Colonic mucosa (tissue), 4 donors: ENCODE data around the gene TXLNA. TPM values are rescaled to one million over a fixed set of nuclear protein-coding genes. Genes with fewer than 3 reads are reported as not detected.

Experiments used
- DNase-seq: peaks from one replicate; pipeline ENCODE4 v3.0.0-alpha.2; 2020
- H3K27ac ChIP-seq: fragments of 200-600 bp; one replicate; pipeline ENCODE4 v1.8.0; 2021
- H3K27me3 ChIP-seq: fragments of 200-600 bp; one replicate; pipeline ENCODE4 v1.8.0; 2021
- H3K36me3 ChIP-seq: fragments of 200-600 bp; one replicate; pipeline ENCODE4 v1.8.0; 2021
- H3K4me1 ChIP-seq: fragments of 200-600 bp; one replicate; pipeline ENCODE4 v1.8.0; 2021; ENCODE audit warnings: mild to moderate bottlenecking
- H3K4me3 ChIP-seq: fragments of 200-600 bp; one replicate; pipeline ENCODE4 v1.8.0; 2021
- H3K9ac ChIP-seq, 2 donors: one replicate each; pipeline ENCODE4 v1.7.0; 2013; ENCODE audit warnings: control low read depth in 2 of 2, low read depth in 2 of 2, low read length in 2 of 2
- H3K9me3 ChIP-seq: fragments of 200-600 bp; one replicate; pipeline ENCODE4 v1.8.0; 2021
- CTCF ChIP-seq: fragments of 200-600 bp; IDR thresholded peaks from one replicate; pipeline ENCODE4 v1.8.0; 2022; ENCODE audit warnings: antibody characterized with exemption, mild to moderate bottlenecking
- intact Hi-C: fragments of 100-400 bp; cut with DNase I; formaldehyde crosslinking; loops from one replicate; pipeline ENCODE4 v1.14.1; 2022
- total RNA-seq, 2 donors: library from RNA; stranded (reverse); fragmentation: NEBNext Ultra II Directional in 1 of 2; extraction: Animal tissue kit (Norgen Biotek cat#: 25700) in 1 of 2; gene quantifications; one replicate each; pipeline ENCODE4 v1.2.1, GENCODE V29; 2021
- donor health status: healthy.
- donor health status: DM: no; HTN: no; CAD: no.
- donor health status: DM: no; HTN: no; CAD: no.

The TXLNA gene
- total RNA-seq, 2 donors from 2014 or later, result 32.5 to 47.7 TPM

GRCh38 chr1:32228771-32229170 lies 49.3 kb downstream of the TXLNA start:
- intact Hi-C loops, result no loop called here
- Histone ChIP-seq H3K4me3 (no peak overlapping the region), H3K9ac (no peak overlapping the region), H3K27ac (no peak overlapping the region), H3K36me3 (peaks cover 13% of the 10 kb centered on the region), H3K4me1 (no peaks in the 10 kb centered on the region), H3K9me3 (no peaks in the 10 kb centered on the region), H3K27me3 (no peaks in the 10 kb centered on the region)
- no peak for DNase-seq
- no peak for TF ChIP-seq CTCF

- Histone ChIP-seq H3K9me3 (no peaks in the 10 kb centered on the region), H3K4me3 (no peak overlapping the region), H3K4me1 (no peaks in the 10 kb centered on the region), H3K27ac (no peak overlapping the region), H3K36me3 (peaks cover 13% of the 10 kb centered on the region), H3K27me3 (no peaks in the 10 kb centered on the region), H3K9ac (no peak overlapping the region)
- no peak for TF ChIP-seq CTCF
- intact Hi-C loops, result no loop called here
- DNase-seq, result no peak
Measured at GRCh38 chr1:32231843-32232432, 52.5 kb downstream of the TXLNA start.

GRCh38 chr1:32232558-32233304 lies 53.3 kb downstream of the TXLNA start:
- Histone ChIP-seq H3K9me3 (no peaks in the 10 kb centered on the region), H3K4me1 (no peaks in the 10 kb centered on the region), H3K4me3 (no peak overlapping the region), H3K9ac (no peak overlapping the region), H3K27ac (no peak overlapping the region), H3K27me3 (no peaks in the 10 kb centered on the region), H3K36me3 (peaks cover 8% of the 10 kb centered on the region)
- intact Hi-C loops, result no loop called here
- no peak for TF ChIP-seq CTCF
- no peak for DNase-seq

- intact Hi-C loops, result no loop called here
- no peaks in the 10 kb centered on the region for H3K27me3 ChIP-seq
- DNase-seq, result no peak
- H3K4me1 ChIP-seq, result no peaks in the 10 kb centered on the region
- no peak overlapping the region for H3K27ac ChIP-seq
- H3K4me3 ChIP-seq, result no peak overlapping the region
- no peak for TF ChIP-seq CTCF
- H3K9ac ChIP-seq, result no peak overlapping the region
- H3K36me3 ChIP-seq, result no peaks in the 10 kb centered on the region
- H3K9me3 ChIP-seq, result no peaks in the 10 kb centered on the region
Measured at GRCh38 chr1:32234792-32235191, 55.3 kb downstream of the TXLNA start.

- Histone ChIP-seq H3K27ac (no peak overlapping the region), H3K27me3 (no peaks in the 10 kb centered on the region), H3K36me3 (no peaks in the 10 kb centered on the region), H3K4me3 (peak overlapping the region; percentile 55), H3K9me3 (no peaks in the 10 kb centered on the region), H3K4me1 (no peaks in the 10 kb centered on the region), H3K9ac (peak overlapping the region; percentile 14 to 40)
- no peak for TF ChIP-seq CTCF
- intact Hi-C loops, result no loop called here
- DNase-seq, result peak; percentile 31
Measured at GRCh38 chr1:32239337-32239736, 59.9 kb downstream of the TXLNA start.
